ENCODE measurements around the gene ELOA2.

- TF ChIP-seq CTCF (IDR thresholded peaks at IDR 0.05): no peak
- no peak for TF ChIP-seq ZFX (IDR thresholded peaks at IDR 0.05; ENCODE audit: borderline replicate concordance)
These were observed 46.2 kb upstream of the ELOA2 start for GRCh38 chr18:47081578-47081977.

Measured in 22Rv1 (cell line).